ENCODE results near the gene TCF7L1.

TCF7L1 gene

DNA sequence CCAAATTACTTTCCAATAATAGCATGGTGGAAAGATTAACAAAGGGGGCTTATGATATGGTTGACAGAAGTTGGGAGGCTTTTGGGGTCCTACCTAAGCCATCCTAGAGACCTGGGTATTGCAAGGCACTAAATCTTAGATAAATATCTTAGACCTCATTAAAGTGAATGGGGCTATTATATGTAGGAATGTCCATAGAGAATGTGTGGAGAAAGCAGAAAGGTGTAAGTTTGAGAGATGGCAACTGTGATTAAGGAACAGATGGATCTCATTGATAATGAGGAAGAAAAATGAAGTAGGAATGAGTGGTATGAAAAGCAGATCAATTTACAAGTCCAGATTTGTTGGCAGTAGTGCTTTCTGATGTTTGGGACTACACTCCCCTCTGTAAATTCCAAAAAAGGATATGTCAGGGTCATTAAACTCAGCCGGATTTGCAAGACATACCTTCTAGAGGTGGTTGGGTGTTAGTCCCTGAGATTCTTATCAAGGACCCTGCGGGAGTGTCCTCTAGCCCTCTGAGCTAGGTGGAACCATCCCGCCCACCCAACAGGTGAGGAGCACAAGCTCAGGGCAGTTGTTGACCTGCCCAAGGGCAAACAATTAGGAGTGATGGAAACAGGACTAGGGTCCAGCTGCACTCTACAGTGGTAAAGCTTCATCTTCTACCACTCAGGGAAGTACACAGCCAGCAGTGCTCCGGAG, 12.1 kb downstream of the TCF7L1 start:
- no peaks in the 10 kb centered on the region for H3K27me3 ChIP-seq (ENCODE audit: control insufficient read depth, insufficient read depth, low read length)
- H3K36me3 ChIP-seq (ENCODE audit: control insufficient read depth, insufficient read depth, low read length): no peaks in the 10 kb centered on the region
- H3K9me3 ChIP-seq (ENCODE audit: control insufficient read depth, low read length): no peaks in the 10 kb centered on the region
- TF ChIP-seq, protein P1, sequence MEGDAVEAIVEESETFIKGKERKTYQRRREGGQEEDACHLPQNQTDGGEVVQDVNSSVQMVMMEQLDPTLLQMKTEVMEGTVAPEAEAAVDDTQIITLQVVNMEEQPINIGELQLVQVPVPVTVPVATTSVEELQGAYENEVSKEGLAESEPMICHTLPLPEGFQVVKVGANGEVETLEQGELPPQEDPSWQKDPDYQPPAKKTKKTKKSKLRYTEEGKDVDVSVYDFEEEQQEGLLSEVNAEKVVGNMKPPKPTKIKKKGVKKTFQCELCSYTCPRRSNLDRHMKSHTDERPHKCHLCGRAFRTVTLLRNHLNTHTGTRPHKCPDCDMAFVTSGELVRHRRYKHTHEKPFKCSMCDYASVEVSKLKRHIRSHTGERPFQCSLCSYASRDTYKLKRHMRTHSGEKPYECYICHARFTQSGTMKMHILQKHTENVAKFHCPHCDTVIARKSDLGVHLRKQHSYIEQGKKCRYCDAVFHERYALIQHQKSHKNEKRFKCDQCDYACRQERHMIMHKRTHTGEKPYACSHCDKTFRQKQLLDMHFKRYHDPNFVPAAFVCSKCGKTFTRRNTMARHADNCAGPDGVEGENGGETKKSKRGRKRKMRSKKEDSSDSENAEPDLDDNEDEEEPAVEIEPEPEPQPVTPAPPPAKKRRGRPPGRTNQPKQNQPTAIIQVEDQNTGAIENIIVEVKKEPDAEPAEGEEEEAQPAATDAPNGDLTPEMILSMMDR (IDR thresholded peaks at IDR 0.05): no peak
- H3K4me3 ChIP-seq (ENCODE audit: low read depth, low read length): no peak overlapping the region
- H3K4me1 ChIP-seq: peaks cover 5% of the 10 kb centered on the region
- no peak overlapping the region for H3K9ac ChIP-seq
- H2AFZ ChIP-seq: no peak overlapping the region
- no peak overlapping the region for H3K4me2 ChIP-seq (ENCODE audit: low read length)
- H3K79me2 ChIP-seq: peaks cover 14% of the 10 kb centered on the region
- no peak overlapping the region for H3K27ac ChIP-seq

DNA sequence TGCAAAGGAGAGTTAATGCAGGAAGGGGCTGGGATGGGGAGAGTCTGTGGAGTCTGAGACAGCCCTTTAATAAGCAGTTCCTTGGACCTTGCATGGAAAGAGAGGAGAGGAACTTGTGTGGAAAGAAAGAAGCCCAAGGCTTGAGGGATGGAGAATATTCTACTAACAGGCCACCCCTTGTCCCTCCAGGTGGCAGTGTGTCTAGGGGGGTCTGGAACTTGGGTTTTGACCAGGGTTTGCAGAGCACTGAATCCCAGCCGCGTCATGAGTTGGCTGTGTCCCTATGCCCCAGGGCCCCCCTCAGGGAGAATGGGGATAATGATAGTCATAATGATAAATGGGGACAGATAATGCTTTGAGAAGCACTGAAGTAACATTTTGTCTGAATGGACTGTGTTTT, 15.0 kb downstream of the TCF7L1 start:
- TF ChIP-seq, protein P1 (IDR thresholded peaks at IDR 0.05): no peak
- no peak overlapping the region for H3K27ac ChIP-seq

DNA sequence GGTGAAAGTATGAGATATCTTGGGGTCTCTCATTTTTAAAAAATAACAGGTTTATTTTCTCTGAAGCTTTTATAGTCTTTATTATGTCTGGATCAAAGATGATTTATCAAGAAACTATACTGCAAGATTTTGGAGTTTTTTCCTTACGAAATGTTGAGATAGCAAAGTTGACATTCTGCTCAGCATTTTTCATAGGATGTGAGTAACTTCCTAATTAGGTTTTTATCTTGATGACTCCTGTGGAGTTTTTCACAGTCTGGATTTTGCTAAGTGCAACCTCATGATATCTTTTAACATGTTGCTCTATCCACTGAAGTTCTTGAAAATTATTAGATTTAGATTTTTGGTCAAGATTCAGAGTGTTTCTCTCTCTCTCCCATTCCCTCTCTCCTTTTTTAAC, 17.8 kb downstream of the TCF7L1 start:
- Histone ChIP-seq H3K9me3 (ENCODE audit: control insufficient read depth, low read length) (no peaks in the 10 kb centered on the region), H3K36me3 (ENCODE audit: control insufficient read depth, insufficient read depth, low read length) (no peaks in the 10 kb centered on the region), H3K9ac (no peak overlapping the region), H3K27me3 (ENCODE audit: control insufficient read depth, insufficient read depth, low read length) (no peaks in the 10 kb centered on the region), H3K4me1 (no peaks in the 10 kb centered on the region), H3K27ac (no peak overlapping the region), H3K4me3 (ENCODE audit: low read depth, low read length) (no peak overlapping the region), H3K79me2 (peaks cover 36% of the 10 kb centered on the region), H3K4me2 (ENCODE audit: low read length) (no peak overlapping the region), H2AFZ (no peak overlapping the region)
- TF ChIP-seq, protein P1 (IDR thresholded peaks at IDR 0.05): no peak

More for the DNA sequence above, 15.0 kb downstream of the TCF7L1 start:
- no peak overlapping the region for H3K4me3 ChIP-seq (ENCODE audit: low read depth, low read length)
- H3K9ac ChIP-seq: no peak overlapping the region
- H2AFZ ChIP-seq: no peak overlapping the region
- H3K9me3 ChIP-seq (ENCODE audit: control insufficient read depth, low read length): no peaks in the 10 kb centered on the region
- peaks cover 17% of the 10 kb centered on the region for H3K79me2 ChIP-seq
- H3K27me3 ChIP-seq (ENCODE audit: control insufficient read depth, insufficient read depth, low read length): no peaks in the 10 kb centered on the region
- H3K36me3 ChIP-seq (ENCODE audit: control insufficient read depth, insufficient read depth, low read length): no peaks in the 10 kb centered on the region
- H3K4me2 ChIP-seq (ENCODE audit: low read length): no peak overlapping the region
- H3K4me1 ChIP-seq: peaks cover 5% of the 10 kb centered on the region

- no peak overlapping the region for H3K27ac ChIP-seq
Measured at GRCh38 chr2:85152895-85153294, 19.7 kb downstream of the TCF7L1 start.

More at GRCh38 chr2:85152895-85153294, 19.7 kb downstream of the TCF7L1 start:
- Histone ChIP-seq H2AFZ (no peak overlapping the region), H3K9me3 (ENCODE audit: control insufficient read depth, low read length) (no peaks in the 10 kb centered on the region), H3K27me3 (ENCODE audit: control insufficient read depth, insufficient read depth, low read length) (no peaks in the 10 kb centered on the region), H3K4me2 (ENCODE audit: low read length) (no peak overlapping the region), H3K9ac (no peak overlapping the region), H3K36me3 (ENCODE audit: control insufficient read depth, insufficient read depth, low read length) (no peaks in the 10 kb centered on the region), H3K4me3 (ENCODE audit: low read depth, low read length) (no peak overlapping the region), H3K79me2 (peaks cover 46% of the 10 kb centered on the region), H3K4me1 (peaks cover 2% of the 10 kb centered on the region)
- TF ChIP-seq, protein P1 (IDR thresholded peaks at IDR 0.05): no peak

Data from parathyroid adenoma (tissue), 2 donors.